ENCODE results near the gene SPPL2B.

GRCh38 chr19:2340496-2341243 lies 12.2 kb downstream of the SPPL2B start:
- TF ChIP-seq CTCF (IDR thresholded peaks at IDR 0.05) (no peak), POLR2A (IDR thresholded peaks at IDR 0.05) (no peak)

All from body of pancreas (tissue), 4 donors.